NCI-H2081 treated with DMSO at 0.1 percent for 48 hours (cell line): Measurements from ENCODE around the gene BLTP3B.

ENCODE experiments used
- DNase-seq: peaks from one replicate; lab custom pipeline; 2025; lab: John Stamatoyannopoulos, UW

Gene BLTP3B

DNA sequence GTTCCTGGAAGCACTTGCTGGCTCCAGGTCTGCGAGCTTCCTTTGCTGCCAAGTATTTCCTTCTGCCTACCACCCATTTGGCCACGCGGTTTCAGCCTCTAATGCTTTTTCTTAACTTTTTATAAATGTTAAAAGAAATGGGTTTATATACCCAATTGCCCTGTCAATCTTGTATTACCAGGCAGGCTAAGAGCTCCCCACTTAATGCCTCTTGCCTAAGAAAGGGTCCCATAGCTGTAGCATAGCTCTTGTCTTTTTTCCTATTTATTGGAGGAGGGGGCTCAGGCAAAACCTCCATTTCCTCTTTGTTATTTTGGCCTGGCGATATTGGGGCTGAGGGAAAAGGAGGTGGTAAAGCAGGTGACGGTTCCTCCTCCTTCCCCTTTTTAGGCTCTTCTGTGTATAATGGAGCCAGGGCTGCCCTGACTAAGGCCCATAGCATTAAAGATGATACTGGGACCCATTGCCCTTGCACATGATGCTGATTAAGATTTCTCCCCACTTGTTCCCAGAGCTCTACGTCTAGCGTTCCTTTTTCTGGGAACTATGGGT, 21.6 kb upstream of the BLTP3B start:
- DNase-seq, result no peak

GRCh38 chr12:100163416-100164152, 20.9 kb upstream of the BLTP3B start:
- DNase-seq, result peak; percentile 57

- no peak for DNase-seq
Observed at GRCh38 chr12:100159391-100160104, 16.9 kb upstream of the BLTP3B start.

- DNase-seq, result no peak
Observed at GRCh38 chr12:100158535-100158934, 15.9 kb upstream of the BLTP3B start.

- no peak for DNase-seq
Observed at GRCh38 chr12:100157427-100157821, 14.8 kb upstream of the BLTP3B start.

GRCh38 chr12:100156731-100157426, 14.2 kb upstream of the BLTP3B start:
- DNase-seq, result no peak

- DNase-seq, result no peak
Observed at GRCh38 chr12:100154474-100155247, 12.0 kb upstream of the BLTP3B start.

DNA sequence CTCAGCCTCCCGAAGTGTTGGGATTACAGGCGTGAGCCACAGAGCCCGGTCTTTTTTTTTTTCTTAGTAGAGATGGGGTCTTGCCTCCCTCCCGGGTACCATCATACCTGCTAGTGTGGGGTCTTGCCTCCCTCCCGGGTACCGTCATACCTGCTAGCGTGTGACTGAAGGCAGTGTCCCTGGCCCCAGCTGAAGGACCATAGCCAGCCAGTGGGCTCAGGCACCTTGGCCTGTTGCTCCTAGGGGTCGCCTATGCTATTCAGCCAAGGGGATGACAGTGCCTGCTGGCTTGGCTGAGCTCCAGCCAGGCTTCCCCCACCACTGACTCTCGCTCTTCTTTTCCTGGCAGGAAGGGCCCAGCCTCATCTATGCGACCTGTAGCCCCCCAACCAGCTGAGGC, 10.5 kb upstream of the BLTP3B start:
- no peak for DNase-seq

GRCh38 chr12:100151769-100152168, 9.1 kb upstream of the BLTP3B start:
- DNase-seq, result no peak

GRCh38 chr12:100146252-100146651, 3.6 kb upstream of the BLTP3B start:
- no peak for DNase-seq

DNA sequence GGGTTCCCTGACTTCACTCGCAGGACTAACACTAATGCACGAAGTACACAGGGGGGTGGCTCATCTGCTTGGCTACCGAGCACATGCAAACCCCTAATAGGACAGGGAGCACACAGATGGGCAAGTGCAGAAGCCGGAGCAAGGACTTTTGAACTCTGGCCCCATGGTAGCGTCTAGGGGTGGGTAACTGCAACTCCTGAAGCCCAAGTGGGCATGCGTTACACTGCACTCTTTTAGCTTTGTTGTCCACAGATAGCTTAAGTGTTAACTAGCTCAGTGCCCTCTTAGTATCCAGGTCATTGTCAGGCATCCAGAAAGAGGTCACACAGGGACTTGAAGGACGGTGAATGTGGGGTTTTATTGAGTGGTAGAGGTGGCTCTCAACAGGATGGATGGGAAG, 3.0 kb upstream of the BLTP3B start:
- DNase-seq, result no peak

- DNase-seq, result no peak
Observed at GRCh38 chr12:100141998-100142850, 450 bp downstream of the BLTP3B start.

- DNase-seq, result no peak
Observed at GRCh38 chr12:100141666-100141997, 1.0 kb downstream of the BLTP3B start.

- no peak for DNase-seq
Observed at GRCh38 chr12:100138803-100139098, 3.9 kb downstream of the BLTP3B start.

GRCh38 chr12:100138048-100138802, 4.4 kb downstream of the BLTP3B start:
- no peak for DNase-seq

GRCh38 chr12:100133200-100133599, 9.5 kb downstream of the BLTP3B start:
- no peak for DNase-seq

GRCh38 chr12:100128512-100128908, 14.2 kb downstream of the BLTP3B start:
- no peak for DNase-seq

- no peak for DNase-seq
Observed at GRCh38 chr12:100127766-100128511, 14.7 kb downstream of the BLTP3B start.

DNA sequence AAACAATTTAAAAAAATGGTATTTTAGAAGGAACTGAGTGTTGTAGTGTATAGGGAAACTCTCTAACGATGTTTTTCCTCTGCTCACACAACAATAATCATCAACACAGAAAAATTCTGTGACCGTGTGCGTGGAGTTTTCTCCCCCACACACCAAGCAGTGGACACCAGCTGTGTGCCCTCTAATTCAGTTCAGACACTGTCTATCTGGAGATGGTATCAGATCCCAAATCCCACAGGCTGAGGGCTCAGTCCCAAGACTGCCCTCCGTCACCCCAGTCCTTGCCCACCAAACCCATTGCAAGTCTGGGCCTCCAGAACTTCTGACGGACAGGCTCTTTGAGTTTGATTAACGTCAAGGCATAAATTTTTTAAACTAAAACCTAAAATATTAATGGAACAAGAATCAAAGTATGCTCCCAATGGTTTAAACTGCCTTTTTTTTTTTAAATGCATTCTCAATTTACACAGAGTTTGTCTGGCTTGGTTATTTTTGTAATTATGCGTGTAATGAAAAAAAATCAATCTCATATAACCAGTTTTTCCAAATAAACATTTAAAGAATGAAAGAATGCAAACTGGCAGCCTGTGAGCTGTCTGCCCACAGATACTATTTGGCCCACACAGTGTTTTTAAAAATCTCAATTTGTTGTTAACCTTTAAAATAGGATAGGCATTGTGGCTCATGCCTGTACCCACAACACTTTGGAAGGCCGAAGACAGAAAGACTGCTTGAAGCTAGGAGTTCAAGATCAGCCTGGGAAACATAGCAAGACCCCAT, 19.2 kb downstream of the BLTP3B start:
- DNase-seq, result no peak
